Glutamatergic neuron (in vitro differentiated cells): ENCODE data around the gene CDK18. TPM values are rescaled to one million over a fixed set of nuclear protein-coding genes. Genes with fewer than 3 reads are reported as not detected.

Experiments
- DNase-seq: peaks from one replicate; pipeline ENCODE4 v3.0.0; 2022
- H3K27ac Mint-ChIP-seq: one replicate; pipeline ENCODE4 v1.8.0; 2020; ENCODE audit warnings: mild to moderate bottlenecking, mixed read lengths, inconsistent platforms; ENCODE audit not compliant: unreplicated experiment
- H3K27me3 Mint-ChIP-seq: one replicate; pipeline ENCODE4 v1.8.0; 2020; ENCODE audit warnings: mild to moderate bottlenecking, moderate library complexity, mixed read lengths, inconsistent platforms; ENCODE audit not compliant: unreplicated experiment
- H3K36me3 Mint-ChIP-seq: one replicate; pipeline ENCODE4 v1.8.0; 2020; ENCODE audit warnings: mild to moderate bottlenecking, mixed read lengths, inconsistent platforms; ENCODE audit not compliant: unreplicated experiment
- H3K4me1 Mint-ChIP-seq: one replicate; pipeline ENCODE4 v1.8.0; 2020; ENCODE audit warnings: mild to moderate bottlenecking, low read depth, mixed read lengths, inconsistent platforms; ENCODE audit not compliant: unreplicated experiment
- H3K4me3 Mint-ChIP-seq: one replicate; pipeline ENCODE4 v1.8.0; 2020; ENCODE audit warnings: mild to moderate bottlenecking, mixed read lengths, inconsistent platforms; ENCODE audit not compliant: unreplicated experiment
- H3K9me3 Mint-ChIP-seq: one replicate; pipeline ENCODE4 v1.8.0; 2020; ENCODE audit warnings: mild to moderate bottlenecking, moderate library complexity, mixed read lengths, inconsistent platforms; ENCODE audit not compliant: unreplicated experiment
- CTCF ChIP-seq: fragments of 200-600 bp; sonication (generic); IDR thresholded peaks from one replicate; pipeline ENCODE4 v1.5.0; 2021; ENCODE audit not compliant: partially characterized antibody, unreplicated experiment
- total RNA-seq: library from RNA; stranded (reverse); fragmentation: NEBNext Ultra II Directional; extraction: Animal tissue kit (Norgen Biotek cat#: 25700); gene quantifications from one replicate; pipeline ENCODE4 v1.2.1, GENCODE V29; 2021; ENCODE audit not compliant: unreplicated experiment

Gene CDK18
- total RNA-seq, 1 donor from 2014 or later = 1.7 TPM

- Mint-ChIP-seq H3K4me1 (peaks cover 25% of the 10 kb centered on the region), H3K36me3 (peaks cover 6% of the 10 kb centered on the region), H3K27me3 (peaks cover 4% of the 10 kb centered on the region), H3K9me3 (peaks cover 3% of the 10 kb centered on the region), H3K27ac (no peak overlapping the region), H3K4me3 (no peak overlapping the region)
- no peak for DNase-seq
- no peak for TF ChIP-seq CTCF
Observed at GRCh38 chr1:205470131-205470530, 34.3 kb upstream of the CDK18 start.

- Mint-ChIP-seq H3K27me3 (peaks cover 7% of the 10 kb centered on the region), H3K4me1 (peaks cover 20% of the 10 kb centered on the region), H3K4me3 (peak overlapping the region; percentile 79), H3K36me3 (peaks cover 7% of the 10 kb centered on the region), H3K9me3 (peaks cover 3% of the 10 kb centered on the region), H3K27ac (no peak overlapping the region)
- no peak for TF ChIP-seq CTCF
- DNase-seq = peak; percentile 54
Observed at GRCh38 chr1:205472737-205473441, 31.6 kb upstream of the CDK18 start.

GRCh38 chr1:205473475-205473874 lies 31.0 kb upstream of the CDK18 start:
- peaks cover 3% of the 10 kb centered on the region for H3K9me3 Mint-ChIP-seq
- H3K27me3 Mint-ChIP-seq = peaks cover 7% of the 10 kb centered on the region
- no peak for DNase-seq
- peaks cover 19% of the 10 kb centered on the region for H3K4me1 Mint-ChIP-seq
- peaks cover 7% of the 10 kb centered on the region for H3K36me3 Mint-ChIP-seq
- H3K4me3 Mint-ChIP-seq = peak overlapping the region; percentile 47
- TF ChIP-seq CTCF = no peak
- H3K27ac Mint-ChIP-seq = no peak overlapping the region

- Mint-ChIP-seq H3K36me3 (peaks cover 7% of the 10 kb centered on the region), H3K27me3 (peaks cover 7% of the 10 kb centered on the region), H3K9me3 (no peaks in the 10 kb centered on the region), H3K4me3 (peak overlapping the region; percentile 6), H3K27ac (no peak overlapping the region), H3K4me1 (peaks cover 19% of the 10 kb centered on the region)
- no peak for DNase-seq
- TF ChIP-seq CTCF = no peak
Observed at GRCh38 chr1:205473966-205474365, 30.5 kb upstream of the CDK18 start.

GRCh38 chr1:205474571-205474970 lies 29.9 kb upstream of the CDK18 start:
- H3K36me3 Mint-ChIP-seq = peaks cover 7% of the 10 kb centered on the region
- H3K4me3 Mint-ChIP-seq = no peak overlapping the region
- H3K4me1 Mint-ChIP-seq = peaks cover 19% of the 10 kb centered on the region
- peak overlapping the region; percentile 52 for H3K27ac Mint-ChIP-seq
- peaks cover 7% of the 10 kb centered on the region for H3K27me3 Mint-ChIP-seq
- no peak for DNase-seq
- TF ChIP-seq CTCF = no peak
- peaks cover under 1% of the 10 kb centered on the region for H3K9me3 Mint-ChIP-seq
